Articular chondrocyte of knee joint (primary cell): ENCODE results near the gene FUZ. TPM values are rescaled to one million over a fixed set of nuclear protein-coding genes. Genes with fewer than 3 reads are reported as not detected.

Source experiments
- small RNA-seq: library from RNA; depleted of rRNA; stranded (forward); fragments of <200 nt; gene quantifications from one replicate; pipeline ENCODE3, GENCODE V24; 2012
- total RNA-seq: library from RNA; depleted of rRNA; stranded (reverse); fragments of >200 nt; gene quantifications from 2 replicates; pipeline ENCODE4 v1.2.3, GENCODE V29; 2012

FUZ gene
- total RNA-seq: 11.8 and 15.2 TPM in 2 replicates

GRCh38 chr19:49812997-49813861, at the start of gene FUZ:
Gene FUZ (minus strand): TSS chr19:49813292. CDS start chr19:49813106, 186 bp downstream.

GRCh38 chr19:49850487-49851342, 37.6 kb upstream of the FUZ start, which contains the start of gene PTOV1:
Gene PTOV1 (plus strand): TSS chr19:49851159.

GRCh38 chr19:49817964-49818648, 5.0 kb upstream of the FUZ start, which contains the start of gene MED25:
Gene MED25 (plus strand): TSS chr19:49818289. CDS start chr19:49818342, 53 bp downstream.

GRCh38 chr19:49766930-49767299, 46.2 kb downstream of the FUZ start, which contains the start of gene AP2A1:
Gene AP2A1 (plus strand): TSS chr19:49767001. CDS start chr19:49767134, 133 bp downstream.

GRCh38 chr19:49763230-49763629, 49.9 kb downstream of the FUZ start, which contains the start of gene TSKS:
Gene TSKS (minus strand): TSS chr19:49763306. CDS start chr19:49763247, 59 bp downstream.

Small RNA genes lying within 50 kb of the gene (small RNA-seq; reads per million reads assigned to genes)
- gene MIR4749: not detected
- gene MIR6799: not detected
- gene RNU6-841P: not detected

Other genes starting within 250 kb of the FUZ start
- 45.3 and 50.4 TPM in 2 replicates for gene NOSIP, start 232.7 kb downstream of the FUZ start, total RNA-seq
- 0.22 and 0.26 TPM in 2 replicates for gene PRRG2, start 232.0 kb downstream of the FUZ start, total RNA-seq
- 2.8 and 6.1 TPM in 2 replicates for gene PRR12, start 222.1 kb downstream of the FUZ start, total RNA-seq
- 28.4 and 38.3 TPM in 2 replicates for gene RRAS, start 173.1 kb downstream of the FUZ start, total RNA-seq
- 13.1 and 15.2 TPM in 2 replicates for gene SCAF1, start 171.1 kb downstream of the FUZ start, total RNA-seq
- gene IRF3, start 147.4 kb downstream of the FUZ start, total RNA-seq: 22.5 and 25.0 TPM in 2 replicates
- gene BCL2L12, start 147.4 kb downstream of the FUZ start, total RNA-seq: 3.5 and 5.2 TPM in 2 replicates
- gene PRMT1, start 136.0 kb downstream of the FUZ start, total RNA-seq: 106 and 127 TPM in 2 replicates
- gene ADM5, start 123.7 kb downstream of the FUZ start, total RNA-seq: 0.32 and 0.39 TPM in 2 replicates
- gene CPT1C, start 122.2 kb downstream of the FUZ start, total RNA-seq: 16.8 and 21.6 TPM in 2 replicates
- 0.13 and 0.32 TPM in 2 replicates for gene TSKS, start 50.0 kb downstream of the FUZ start, total RNA-seq
- 91.9 and 94.0 TPM in 2 replicates for gene AP2A1, start 46.3 kb downstream of the FUZ start, total RNA-seq
- 18.8 and 21.6 TPM in 2 replicates for gene MED25, start 5.0 kb upstream of the FUZ start, total RNA-seq
- gene PTOV1, start 37.9 kb upstream of the FUZ start, total RNA-seq: 37.2 and 42.2 TPM in 2 replicates
- 28.5 and 32.5 TPM in 2 replicates for gene PNKP, start 54.3 kb upstream of the FUZ start, total RNA-seq
- gene AKT1S1, start 64.1 kb upstream of the FUZ start, total RNA-seq: 10.9 and 14.0 TPM in 2 replicates
- gene TBC1D17, start 64.4 kb upstream of the FUZ start, total RNA-seq: 10.6 and 14.2 TPM in 2 replicates
- 0.65 and 1.6 TPM in 2 replicates for gene IL4I1, start 83.6 kb upstream of the FUZ start, total RNA-seq
- 9.1 and 11.5 TPM in 2 replicates for gene ATF5, start 115.9 kb upstream of the FUZ start, total RNA-seq
- 27.8 and 28.0 TPM in 2 replicates for gene NUP62, start 116.2 kb upstream of the FUZ start, total RNA-seq
- gene SIGLEC11, start 147.9 kb upstream of the FUZ start, total RNA-seq: not detected in 2 replicates
- gene VRK3, start 212.1 kb upstream of the FUZ start, total RNA-seq: 23.8 and 23.9 TPM in 2 replicates
- gene ZNF473, start 212.7 kb upstream of the FUZ start, total RNA-seq: 8.6 and 9.0 TPM in 2 replicates